Measurements from ENCODE around the gene ACTR1A.

DNA sequence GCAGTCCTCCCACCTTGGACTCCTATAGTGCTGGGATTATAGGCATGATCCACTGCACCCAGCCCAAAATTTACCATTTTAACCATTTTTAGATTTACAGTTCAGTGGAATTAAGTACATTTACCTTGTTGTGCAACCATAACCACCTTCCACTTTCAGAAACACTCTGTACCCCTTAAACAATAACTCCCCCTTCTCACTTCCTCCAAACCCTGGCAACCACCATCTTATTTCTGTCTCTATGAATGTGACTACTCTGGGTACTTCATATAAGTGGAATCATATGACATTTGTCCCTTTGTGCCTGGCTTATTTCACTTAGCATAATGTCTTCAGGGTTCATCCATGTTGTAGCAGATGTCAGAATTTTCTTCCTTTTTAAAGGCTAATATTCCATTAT is 34.9 kb upstream of the ACTR1A start:
- TF ChIP-seq, protein P1, sequence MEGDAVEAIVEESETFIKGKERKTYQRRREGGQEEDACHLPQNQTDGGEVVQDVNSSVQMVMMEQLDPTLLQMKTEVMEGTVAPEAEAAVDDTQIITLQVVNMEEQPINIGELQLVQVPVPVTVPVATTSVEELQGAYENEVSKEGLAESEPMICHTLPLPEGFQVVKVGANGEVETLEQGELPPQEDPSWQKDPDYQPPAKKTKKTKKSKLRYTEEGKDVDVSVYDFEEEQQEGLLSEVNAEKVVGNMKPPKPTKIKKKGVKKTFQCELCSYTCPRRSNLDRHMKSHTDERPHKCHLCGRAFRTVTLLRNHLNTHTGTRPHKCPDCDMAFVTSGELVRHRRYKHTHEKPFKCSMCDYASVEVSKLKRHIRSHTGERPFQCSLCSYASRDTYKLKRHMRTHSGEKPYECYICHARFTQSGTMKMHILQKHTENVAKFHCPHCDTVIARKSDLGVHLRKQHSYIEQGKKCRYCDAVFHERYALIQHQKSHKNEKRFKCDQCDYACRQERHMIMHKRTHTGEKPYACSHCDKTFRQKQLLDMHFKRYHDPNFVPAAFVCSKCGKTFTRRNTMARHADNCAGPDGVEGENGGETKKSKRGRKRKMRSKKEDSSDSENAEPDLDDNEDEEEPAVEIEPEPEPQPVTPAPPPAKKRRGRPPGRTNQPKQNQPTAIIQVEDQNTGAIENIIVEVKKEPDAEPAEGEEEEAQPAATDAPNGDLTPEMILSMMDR (IDR thresholded peaks at IDR 0.05) = no peak
- TF ChIP-seq POLR2A (IDR thresholded peaks at IDR 0.05) = no peak
